HG03066 (cell line): Measurements from ENCODE around the gene LTC4S.
"Not testable (repeated sequence)": the region's sequence is repeated elsewhere in the genome, so short reads cannot be mapped to it uniquely, and the experiment has no call there.

ENCODE experiments used
- ATAC-seq: cut with Tn5 transposase; IDR thresholded peaks from one replicate; pipeline ENCODE4 v1.9.1; 2021; ENCODE audit warnings: low read depth; ENCODE audit not compliant: unreplicated experiment

LTC4S gene

DNA sequence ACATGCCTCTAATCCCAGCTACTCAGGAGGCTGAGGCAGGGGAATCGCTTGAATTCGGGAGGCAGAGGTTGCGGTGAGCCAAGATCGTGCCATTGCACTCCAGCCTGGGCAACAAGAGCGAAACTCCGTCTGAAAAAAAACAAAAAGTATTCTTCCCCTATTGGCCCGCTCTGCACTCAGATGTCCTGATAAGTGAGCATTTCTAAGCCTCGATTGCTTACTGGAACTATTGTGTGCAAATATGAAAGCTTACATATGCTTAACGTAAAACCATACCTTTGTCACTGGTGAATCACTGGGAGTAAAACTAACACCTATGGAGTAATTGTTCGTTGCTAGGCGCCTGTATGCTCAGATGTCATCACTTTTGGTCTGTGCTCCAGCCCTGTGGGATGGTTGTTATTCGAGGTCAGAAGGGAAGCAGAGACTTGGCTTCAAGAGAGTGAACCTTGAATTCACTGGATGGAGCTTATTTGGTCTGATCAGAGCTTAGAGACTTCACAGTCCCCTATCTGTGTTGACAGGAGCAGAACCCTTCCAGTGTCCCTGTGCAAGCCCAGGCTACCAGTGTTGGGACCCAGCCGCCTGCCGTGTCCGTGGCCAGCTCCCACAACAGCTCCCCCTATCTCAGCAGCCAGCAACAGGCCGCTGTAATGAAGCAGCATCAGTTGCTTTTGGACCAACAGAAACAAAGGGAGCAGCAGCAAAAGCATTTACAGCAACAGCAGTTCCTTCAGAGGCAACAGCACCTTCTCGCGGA lies 25.3 kb upstream of the LTC4S start:
- no peak for ATAC-seq

DNA sequence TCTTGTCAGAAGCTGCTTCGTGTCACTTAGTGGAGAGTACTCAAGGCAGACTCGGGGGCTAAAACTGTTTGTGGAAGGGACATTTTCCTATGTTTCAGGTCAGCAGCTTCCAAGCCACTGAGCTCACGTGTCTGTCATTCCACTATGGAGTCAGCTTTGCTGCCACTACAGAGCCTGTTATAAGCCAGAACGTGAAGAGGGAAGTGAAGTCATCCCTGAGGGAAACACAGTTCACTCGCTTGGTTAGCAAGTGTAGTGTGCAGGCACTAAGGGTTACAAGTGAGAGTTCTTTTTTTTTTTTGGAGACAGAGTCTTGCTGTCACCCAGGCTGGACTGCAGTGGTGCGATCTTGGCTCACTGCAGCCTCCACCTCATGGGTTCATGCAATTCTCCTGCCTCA lies 24.5 kb upstream of the LTC4S start:
- ATAC-seq: no peak

DNA sequence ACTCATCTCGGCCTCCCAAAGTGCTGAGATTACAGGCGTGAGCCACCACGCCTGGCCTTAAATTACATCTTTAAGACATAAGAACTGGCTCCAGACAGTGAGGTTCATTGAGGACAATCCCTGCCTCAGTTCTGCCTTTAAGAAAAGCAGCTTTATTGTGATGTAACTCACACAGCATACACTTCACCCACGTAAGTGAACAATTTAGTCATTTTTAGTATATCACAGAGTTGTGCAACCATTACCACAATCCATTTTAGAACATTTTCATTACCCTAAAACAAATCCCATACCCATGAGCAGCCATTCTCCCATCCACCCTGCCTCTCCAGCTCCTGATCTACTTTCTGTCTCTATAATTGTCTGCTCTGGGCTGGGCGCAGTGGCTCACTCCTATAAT lies 24.0 kb upstream of the LTC4S start:
- ATAC-seq: no peak

DNA sequence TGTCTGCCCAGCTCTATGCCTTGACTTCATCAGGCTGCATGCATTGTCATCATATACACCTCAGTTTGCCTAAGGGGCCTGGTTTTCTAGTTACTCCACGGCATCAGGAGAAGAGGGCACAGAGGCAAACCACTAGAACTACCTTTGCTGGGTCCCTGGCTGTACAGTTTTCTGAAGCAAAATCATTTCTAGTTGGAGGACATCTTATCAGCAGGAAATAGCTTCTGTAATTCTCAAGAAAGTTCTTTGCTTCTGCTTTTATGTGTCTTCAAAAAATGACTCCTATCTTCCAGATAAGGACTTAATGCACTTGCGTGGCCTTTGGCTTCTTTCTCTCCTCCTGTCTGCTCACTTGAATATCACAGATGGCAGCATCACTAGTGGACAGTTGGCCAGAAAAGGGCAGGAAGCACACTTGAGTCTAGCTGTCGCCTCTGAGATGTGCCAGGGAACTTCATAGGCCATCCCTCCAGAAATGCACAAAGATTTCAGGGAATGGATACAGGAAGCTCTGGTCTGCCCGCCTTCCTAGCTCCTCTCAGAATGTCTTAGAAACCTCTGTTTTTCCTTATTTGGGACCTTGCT lies 22.4 kb upstream of the LTC4S start:
- ATAC-seq: no peak

DNA sequence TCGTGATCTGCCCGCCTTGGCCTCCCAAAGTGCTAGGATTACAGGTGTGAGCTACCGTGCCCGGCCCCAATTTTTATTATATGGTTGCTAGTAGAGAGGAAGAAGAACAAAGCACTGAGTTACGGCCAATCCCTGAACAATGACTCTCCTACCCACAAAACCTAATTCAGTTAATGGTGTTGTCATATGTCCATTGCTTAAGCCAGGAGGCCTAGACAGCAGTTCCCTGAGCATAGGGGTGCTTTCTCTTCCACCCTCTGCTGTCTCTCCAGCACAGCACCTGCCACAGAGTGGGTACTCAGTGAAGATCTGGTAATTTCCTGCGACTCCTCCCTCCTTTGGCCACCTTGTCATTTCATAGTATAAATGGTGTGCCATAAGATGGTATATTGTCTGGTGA lies 21.4 kb upstream of the LTC4S start:
- ATAC-seq: no peak

DNA sequence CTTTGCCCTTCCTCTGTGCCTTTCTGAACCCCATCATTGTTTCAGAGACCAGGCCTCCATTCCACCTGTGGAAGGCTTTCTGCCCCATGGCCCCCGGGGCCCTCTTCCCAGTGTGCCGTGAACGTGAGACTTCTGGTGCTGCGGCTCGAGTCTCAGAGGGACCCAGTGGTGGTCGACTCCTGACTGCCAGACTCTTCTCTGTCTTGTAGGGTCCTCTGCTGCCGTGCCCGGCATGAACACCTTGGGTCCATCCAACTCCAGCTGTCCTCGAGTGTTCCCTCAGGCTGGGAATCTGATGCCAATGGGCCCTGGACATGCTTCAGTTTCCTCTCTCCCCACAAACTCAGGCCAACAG lies 20.1 kb upstream of the LTC4S start:
- ATAC-seq: no peak

DNA sequence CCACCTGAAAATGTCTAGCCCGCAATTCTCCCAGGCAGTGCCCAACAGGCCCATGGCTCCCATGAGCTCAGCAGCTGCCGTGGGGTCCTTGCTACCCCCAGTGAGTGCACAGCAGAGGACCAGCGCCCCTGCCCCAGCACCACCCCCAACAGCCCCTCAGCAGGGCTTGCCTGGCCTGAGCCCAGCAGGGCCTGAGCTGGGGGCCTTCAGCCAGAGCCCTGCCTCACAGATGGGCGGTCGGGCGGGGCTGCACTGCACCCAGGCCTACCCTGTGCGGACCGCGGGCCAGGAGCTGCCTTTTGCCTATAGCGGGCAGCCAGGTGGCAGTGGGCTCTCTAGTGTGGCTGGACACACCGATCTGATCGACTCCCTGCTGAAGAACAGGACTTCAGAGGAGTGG lies 19.3 kb upstream of the LTC4S start:
- ATAC-seq: no peak

DNA sequence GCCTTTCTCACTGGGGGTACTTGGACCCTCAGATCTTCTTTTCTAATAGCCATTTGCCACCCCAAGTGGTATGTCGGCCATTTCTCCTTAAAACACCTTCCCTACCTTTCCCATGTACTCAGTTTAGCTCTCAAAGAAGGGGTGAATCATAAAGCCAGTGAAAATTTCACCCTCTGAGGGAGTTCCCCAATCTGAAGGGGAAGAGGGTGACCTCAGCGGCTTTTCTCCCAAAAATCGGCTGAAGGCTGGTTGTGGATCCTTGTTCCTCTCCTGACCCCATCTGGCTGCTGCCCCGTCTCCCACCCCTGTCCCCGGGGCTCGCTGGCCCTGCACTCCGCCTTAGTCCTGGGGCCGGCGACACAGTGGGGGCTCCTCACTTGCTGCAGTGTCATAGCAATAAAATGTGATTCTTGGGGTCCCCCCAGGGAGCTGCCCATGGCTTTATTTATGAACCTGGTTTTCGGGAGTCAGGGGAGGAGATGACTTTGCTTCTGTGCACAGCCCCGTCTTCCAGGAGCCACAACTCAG lies 17.3 kb upstream of the LTC4S start:
- no peak for ATAC-seq

DNA sequence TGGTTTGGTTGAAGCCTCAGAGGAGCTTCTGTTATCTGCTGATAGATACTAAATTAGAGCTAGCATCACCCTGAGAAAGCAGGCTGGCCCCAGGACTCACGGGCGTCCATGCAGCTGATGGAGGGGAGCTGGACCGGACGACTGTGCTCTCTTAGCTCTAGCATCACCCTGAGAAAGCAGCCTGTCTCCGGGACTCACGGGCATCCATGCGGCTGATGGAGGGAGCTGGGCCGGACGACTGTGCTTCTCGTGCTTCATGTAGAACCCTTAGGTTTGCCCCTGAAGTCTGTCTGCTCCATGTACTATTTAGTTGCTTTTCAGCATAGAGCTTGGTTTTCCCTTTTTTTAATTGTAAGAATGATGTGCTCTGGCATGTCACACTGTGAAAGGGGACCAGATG lies 16.3 kb upstream of the LTC4S start:
- no peak for ATAC-seq

DNA sequence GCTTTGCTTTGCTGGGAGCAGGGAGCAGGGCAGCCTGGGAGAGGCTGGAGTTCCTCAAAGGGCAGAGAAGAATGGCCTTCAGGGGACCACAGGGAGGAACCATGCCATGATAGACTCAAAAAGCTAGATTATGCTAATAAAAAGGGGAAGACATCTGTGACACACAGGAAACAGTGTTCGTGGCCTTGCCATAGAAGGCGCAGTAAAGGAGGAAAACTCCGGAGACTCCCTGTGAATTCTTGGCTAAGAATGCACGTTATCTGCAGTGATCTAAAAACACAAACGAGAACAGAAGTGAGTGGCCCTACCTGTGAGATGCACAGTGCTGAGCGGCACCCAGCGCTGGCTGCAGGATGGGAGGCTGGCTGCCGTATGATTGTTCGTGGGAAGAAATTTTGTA lies 15.9 kb upstream of the LTC4S start:
- no peak for ATAC-seq

DNA sequence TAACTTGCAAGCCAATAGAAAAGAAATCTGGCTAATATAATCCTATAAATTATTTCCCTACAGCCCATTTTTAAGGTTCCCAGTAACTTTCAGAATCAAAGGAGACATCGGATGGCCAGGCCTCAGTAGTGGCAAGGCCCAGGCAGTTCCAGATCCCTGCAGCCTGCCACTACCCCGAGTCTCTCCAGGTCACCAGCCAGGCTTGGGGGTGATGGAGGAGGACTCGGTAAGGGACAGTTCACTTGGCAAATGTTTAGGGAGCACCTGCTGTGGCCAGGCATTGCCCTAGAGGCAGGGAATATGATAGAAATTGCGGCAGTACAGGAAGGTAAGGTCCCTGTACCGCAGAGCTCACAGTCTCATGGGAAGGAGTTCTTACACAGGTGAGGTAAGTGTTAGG lies 15.2 kb upstream of the LTC4S start:
- no peak for ATAC-seq

DNA sequence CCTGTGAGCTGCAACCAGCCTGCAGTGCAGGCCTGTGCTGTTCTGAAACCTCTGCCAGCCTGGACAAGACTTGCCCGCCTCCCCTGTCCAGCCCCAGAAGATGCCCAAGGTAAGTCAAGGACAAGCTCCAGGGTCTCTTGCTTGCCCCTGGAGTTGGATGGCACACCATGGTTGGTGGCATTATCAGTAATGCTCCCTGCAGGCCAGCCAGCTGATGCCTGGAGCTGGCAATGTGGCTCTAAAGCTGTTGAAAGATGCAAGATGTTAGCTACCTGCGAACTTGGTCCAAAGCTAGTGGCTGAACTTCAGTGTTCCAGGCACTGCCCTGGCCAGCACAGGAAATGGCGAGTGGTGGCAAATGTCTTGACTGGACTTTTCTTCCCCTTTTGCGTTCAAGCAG lies 14.0 kb upstream of the LTC4S start:
- ATAC-seq: no peak

DNA sequence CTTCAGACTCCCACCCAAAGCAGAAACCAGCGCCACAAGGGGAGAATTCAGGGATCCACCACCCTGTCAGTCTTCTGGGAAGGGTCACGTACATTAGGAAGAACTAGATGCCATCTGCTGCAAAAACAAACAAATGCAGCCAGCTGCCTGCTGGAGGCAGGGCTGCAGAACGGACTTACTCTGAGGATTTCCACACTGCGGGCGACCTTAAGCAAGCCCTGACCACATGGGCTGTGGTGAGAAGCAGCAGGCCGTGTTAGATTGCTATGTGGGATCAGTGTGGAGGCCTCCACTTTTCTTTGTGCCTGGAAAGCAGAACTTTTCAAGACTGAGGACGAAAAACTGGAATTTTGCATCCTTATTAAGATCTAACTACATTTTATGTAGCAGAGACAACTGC lies 13.4 kb upstream of the LTC4S start:
- ATAC-seq: no peak

DNA sequence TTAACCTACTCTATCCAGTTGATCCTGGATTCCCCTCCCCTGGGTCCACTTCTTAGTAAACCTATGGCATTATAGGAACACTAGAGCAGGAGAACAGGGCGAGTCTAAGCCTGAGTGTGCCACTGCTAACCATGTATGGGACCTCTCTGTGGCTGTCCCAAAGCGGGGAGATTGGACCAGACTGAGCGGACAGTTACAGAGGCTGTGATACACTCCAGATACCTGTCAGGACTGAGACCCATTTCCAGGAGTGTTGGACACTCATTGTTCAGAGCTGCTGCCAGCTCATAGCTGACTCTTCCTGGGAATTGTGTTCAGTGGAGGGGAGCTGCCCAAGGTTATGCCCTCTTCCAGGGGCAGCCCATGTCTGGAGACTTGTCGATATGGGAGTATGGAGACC lies 11.9 kb upstream of the LTC4S start:
- no peak for ATAC-seq

DNA sequence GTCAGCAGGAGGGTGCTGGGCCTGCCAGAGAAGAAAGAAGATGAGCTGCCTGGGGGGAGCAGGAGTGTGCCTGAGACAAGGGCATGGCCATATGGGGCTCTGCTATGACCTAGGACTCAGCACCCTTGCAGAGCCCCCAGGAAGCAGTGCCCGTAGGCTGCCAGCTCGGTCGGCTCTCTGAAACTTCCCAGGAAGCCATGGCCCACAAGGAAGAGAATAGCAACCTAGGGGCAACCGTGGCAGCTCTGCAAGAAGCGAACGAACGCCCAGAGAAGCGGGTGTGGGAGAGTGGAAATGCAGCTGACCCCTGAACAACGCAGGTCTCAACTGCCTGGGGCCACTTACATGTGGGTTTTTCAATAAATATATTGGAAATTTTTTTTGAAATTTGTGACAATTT lies 10.7 kb upstream of the LTC4S start:
- ATAC-seq: no peak

DNA sequence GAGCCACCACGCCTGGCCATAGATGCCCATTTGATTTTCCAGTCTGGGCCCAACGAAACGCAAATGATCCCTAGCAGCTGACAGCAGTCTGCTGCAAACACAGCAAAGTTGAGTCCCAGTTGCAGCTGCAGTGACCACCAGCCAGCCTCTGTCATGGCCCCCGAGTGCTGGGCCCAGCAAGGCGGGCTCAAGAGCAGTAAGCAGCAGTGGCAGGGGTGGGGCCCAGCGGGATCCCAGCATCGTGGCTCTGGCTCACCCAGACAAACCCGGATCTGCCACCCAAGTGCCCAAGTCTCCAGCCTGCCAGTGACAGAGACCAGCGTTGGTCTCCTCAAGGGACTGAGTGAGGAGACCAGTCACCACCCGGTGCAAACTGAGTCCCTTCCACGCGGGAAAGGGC lies 6.9 kb upstream of the LTC4S start:
- ATAC-seq: no peak

DNA sequence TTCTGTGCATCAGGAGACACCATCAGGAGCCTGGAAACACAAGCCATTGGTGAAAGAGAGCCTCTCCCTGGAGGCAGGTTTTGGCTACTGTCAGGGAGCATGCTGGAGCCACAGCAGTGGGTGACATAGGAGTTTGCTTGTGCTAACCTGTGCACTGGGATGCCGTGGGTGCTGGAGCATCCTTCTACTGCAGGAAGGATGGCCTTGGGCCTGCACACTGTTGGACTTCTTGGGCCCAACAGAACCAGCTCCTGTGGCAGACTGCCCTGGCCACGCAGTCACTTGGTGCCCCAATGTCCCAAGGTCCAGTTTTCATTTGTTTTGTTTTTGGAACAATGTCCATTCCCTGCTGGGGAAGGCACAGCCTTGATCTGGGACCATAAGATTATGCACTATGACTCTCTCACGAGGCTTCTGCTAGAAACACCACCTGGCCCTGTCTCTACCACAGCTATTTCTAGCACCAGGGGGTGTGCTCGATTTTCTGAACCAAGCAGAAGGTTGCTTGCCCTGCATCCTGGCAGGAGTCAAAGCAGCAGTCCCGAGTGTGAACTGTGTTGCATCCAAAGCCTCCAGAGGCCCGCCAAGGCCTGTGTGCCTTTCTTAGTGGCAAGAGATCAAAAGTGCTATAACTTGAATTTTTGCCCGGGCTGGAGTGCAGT lies 5.5 kb upstream of the LTC4S start:
- ATAC-seq: no peak

DNA sequence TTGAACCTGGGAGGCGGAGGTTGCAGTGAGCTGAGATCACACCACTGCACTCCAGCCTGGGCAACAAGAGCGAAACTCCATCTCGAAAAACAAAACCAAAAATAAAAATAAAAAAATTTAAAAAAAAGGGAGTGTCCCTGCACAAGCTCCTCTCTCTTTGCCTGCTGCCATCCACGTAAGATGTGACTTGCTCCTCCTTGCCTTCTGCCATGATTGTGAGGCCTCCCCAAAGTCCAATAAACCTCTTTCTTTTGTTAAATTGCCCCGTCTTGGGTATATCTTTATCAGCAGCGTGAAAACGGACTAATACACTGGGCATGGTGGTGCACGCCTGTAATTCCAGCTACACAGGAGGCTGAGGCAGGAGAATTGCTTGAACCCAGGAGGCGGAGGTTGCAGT lies 4.5 kb upstream of the LTC4S start:
- ATAC-seq: not testable (repeated sequence)

DNA sequence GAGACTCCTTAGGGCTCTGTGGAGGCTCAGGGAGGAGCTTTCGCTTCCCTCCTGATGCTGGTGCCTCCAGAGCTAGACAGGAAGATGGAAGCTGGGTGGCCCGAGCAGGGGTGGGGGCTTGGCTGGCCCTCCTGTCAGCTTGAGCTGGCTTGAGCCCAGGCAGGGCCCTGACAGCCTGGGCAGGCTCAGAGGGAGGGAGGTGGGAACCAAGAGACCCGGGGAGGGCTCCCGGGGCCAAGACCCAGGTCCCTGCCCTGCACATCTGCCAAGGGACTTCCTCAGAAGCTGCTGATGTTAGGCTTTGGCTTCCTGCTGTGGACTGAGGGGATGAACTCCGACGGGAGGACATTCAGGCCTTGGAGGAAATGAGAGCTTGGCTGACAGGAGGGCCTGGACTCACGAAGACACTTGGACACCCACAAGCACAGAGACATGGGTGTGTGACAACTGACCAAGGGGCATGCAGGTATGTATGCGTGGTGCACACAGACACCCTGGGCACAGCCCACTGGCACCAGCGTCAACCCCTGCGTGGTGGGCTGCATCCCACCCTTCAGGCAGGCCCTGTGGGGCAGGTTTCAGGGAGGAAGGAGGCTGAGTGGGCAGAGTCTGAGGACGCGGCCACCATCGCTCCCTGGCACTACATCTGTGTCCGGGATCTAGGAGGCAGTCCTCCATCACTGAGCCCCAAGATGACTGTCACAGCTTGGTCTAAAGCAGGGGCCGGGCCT lies 1.7 kb upstream of the LTC4S start:
- no peak for ATAC-seq

DNA sequence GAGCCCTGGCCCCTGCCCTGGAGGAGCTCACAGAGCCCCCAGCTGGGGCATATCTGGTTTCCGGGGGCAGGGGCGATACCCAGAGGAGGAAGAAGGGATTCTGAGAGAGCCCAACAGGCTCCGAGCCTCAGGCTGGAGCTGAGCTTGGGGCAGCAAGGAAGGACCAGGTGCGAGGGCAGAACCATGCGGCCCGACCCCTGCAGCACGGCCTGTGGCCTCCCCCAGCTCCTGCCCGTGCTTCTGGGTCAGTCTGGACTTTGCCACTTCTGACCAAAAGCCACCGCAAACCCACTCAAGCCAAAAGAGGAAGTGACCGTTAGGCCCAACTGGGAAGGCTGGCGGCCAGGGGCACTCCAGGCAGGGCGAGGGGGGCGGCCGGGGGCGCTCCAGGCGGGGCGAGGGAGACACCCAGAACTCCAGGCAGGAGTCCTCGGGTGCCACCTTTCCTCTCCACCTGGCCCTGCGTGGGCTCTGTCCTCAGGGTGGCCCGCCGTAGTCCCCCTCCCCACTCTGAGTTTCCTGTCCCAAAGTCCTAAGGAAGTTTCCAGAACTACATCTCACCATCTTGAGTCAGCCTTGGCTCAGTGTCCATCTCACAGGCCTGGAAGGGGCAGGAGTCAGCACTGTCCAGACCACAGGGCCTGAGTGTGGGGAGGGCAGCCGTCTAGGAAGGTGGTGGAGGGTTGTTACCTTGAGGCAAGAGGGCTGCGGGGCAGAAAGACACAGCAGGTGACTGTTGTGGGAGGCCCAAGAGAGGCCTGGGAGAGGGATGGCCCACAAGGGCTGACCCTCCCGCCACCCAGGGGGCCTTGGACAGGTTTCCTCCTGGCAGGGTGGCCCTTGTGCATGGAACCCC lies 946 bp upstream of the LTC4S start:
- ATAC-seq: no peak
